ENCODE results near the gene NUP205. TPM values are rescaled to one million over a fixed set of nuclear protein-coding genes. Genes with fewer than 3 reads are reported as not detected.
A peak's percentile ranks its signal among the peaks of the same experiment; 100 is the strongest.
"Not testable (repeated sequence)": the region's sequence is repeated elsewhere in the genome, so short reads cannot be mapped to it uniquely, and the experiment has no call there.

Gene NUP205
- total RNA-seq, 1 donor from 2014 or later = 66.1 TPM

GRCh38 chr7:135692055-135692454 lies 134.3 kb downstream of the NUP205 start:
- Mint-ChIP-seq H3K36me3 (ENCODE audit: low read depth, unreplicated experiment) (peaks cover 7% of the 10 kb centered on the region), H3K27me3 (ENCODE audit: unreplicated experiment) (peaks cover 3% of the 10 kb centered on the region), H3K4me1 (ENCODE audit: unreplicated experiment) (peaks cover 24% of the 10 kb centered on the region), H3K9me3 (ENCODE audit: unreplicated experiment) (no peaks in the 10 kb centered on the region), H3K27ac (ENCODE audit: unreplicated experiment) (peak overlapping the region; percentile 80), H3K4me3 (ENCODE audit: unreplicated experiment) (no peak overlapping the region)
- no peak for DNase-seq (ENCODE audit: low spot score)
- no peak for TF ChIP-seq CTCF (IDR thresholded peaks at IDR 0.05; ENCODE audit: unreplicated experiment)

- H3K4me1 Mint-ChIP-seq (ENCODE audit: unreplicated experiment) = peaks cover 30% of the 10 kb centered on the region
- H3K4me3 Mint-ChIP-seq (ENCODE audit: unreplicated experiment); H3K27me3 Mint-ChIP-seq (ENCODE audit: unreplicated experiment): not testable (repeated sequence)
Observed at GRCh38 chr7:135692606-135693005, 134.9 kb downstream of the NUP205 start.

GRCh38 chr7:135693558-135693957 lies 135.8 kb downstream of the NUP205 start:
- no peak for DNase-seq (ENCODE audit: low spot score)
- no peak for TF ChIP-seq CTCF (IDR thresholded peaks at IDR 0.05; ENCODE audit: unreplicated experiment)
- peaks cover 7% of the 10 kb centered on the region for H3K36me3 Mint-ChIP-seq (ENCODE audit: low read depth, unreplicated experiment)
- H3K27me3 Mint-ChIP-seq (ENCODE audit: unreplicated experiment) = peaks cover 3% of the 10 kb centered on the region
- H3K4me1 Mint-ChIP-seq (ENCODE audit: unreplicated experiment) = peaks cover 31% of the 10 kb centered on the region
- H3K9me3 Mint-ChIP-seq (ENCODE audit: unreplicated experiment) = no peaks in the 10 kb centered on the region
- no peak overlapping the region for H3K27ac Mint-ChIP-seq (ENCODE audit: unreplicated experiment)
- H3K4me3 Mint-ChIP-seq (ENCODE audit: unreplicated experiment) = no peak overlapping the region

More at GRCh38 chr7:135692606-135693005, 134.9 kb downstream of the NUP205 start:
- not testable (repeated sequence) for H3K9me3 Mint-ChIP-seq (ENCODE audit: unreplicated experiment); H3K36me3 Mint-ChIP-seq (ENCODE audit: low read depth, unreplicated experiment); DNase-seq (ENCODE audit: low spot score); H3K27ac Mint-ChIP-seq (ENCODE audit: unreplicated experiment)

- H3K4me1 Mint-ChIP-seq (ENCODE audit: unreplicated experiment) = peaks cover 12% of the 10 kb centered on the region
- H3K36me3 Mint-ChIP-seq (ENCODE audit: low read depth, unreplicated experiment) = peaks cover 3% of the 10 kb centered on the region
- H3K27me3 Mint-ChIP-seq (ENCODE audit: unreplicated experiment) = peaks cover 3% of the 10 kb centered on the region
- H3K4me3 Mint-ChIP-seq (ENCODE audit: unreplicated experiment) = no peak overlapping the region
- DNase-seq (ENCODE audit: low spot score) = no peak
- H3K27ac Mint-ChIP-seq (ENCODE audit: unreplicated experiment) = no peak overlapping the region
- no peak for TF ChIP-seq CTCF (IDR thresholded peaks at IDR 0.05; ENCODE audit: unreplicated experiment)
- H3K9me3 Mint-ChIP-seq (ENCODE audit: unreplicated experiment) = no peaks in the 10 kb centered on the region
Observed at GRCh38 chr7:135697276-135698049, 139.7 kb downstream of the NUP205 start.

Other genes with a start within 250 kb of the NUP205 start
- 22.7 TPM for gene CNOT4, start 47.8 kb upstream of the NUP205 start, total RNA-seq (ENCODE audit: unreplicated experiment)
- gene STMP1, start 104.6 kb downstream of the NUP205 start, total RNA-seq (ENCODE audit: unreplicated experiment) = 27.5 TPM
- gene SLC13A4, start 170.3 kb downstream of the NUP205 start, total RNA-seq (ENCODE audit: unreplicated experiment) = not detected
- gene FAM180A, start 190.9 kb downstream of the NUP205 start, total RNA-seq (ENCODE audit: unreplicated experiment) = not detected

All from endothelial cell (in vitro differentiated cells).